Stimulated activated CD4-positive, alpha-beta T cell treated with anti-CD3 and anti-CD28 coated beads, Interleukin-1b, Interleukin-23, amount 100 ng/mL, for 48 hours (primary cell): ENCODE measurements around the gene MTERF4.

Experiments used
- DNase-seq: peaks from one replicate; pipeline ENCODE4 v3.0.0-alpha.2; 2020

Gene MTERF4

GRCh38 chr2:241102239-241102803 is at the start of gene MTERF4:
MTERF4 (minus strand) TSS chr2:241102287; CDS start chr2:241102273, 14 bp downstream.
- DNase-seq = peak; percentile 91

- no peak for DNase-seq
These were observed 48.8 kb upstream of the MTERF4 start for GRCh38 chr2:241150660-241151530.

GRCh38 chr2:241149925-241150659 is 48.0 kb upstream of the MTERF4 start, which contains the start of gene PPP1R7:
PPP1R7 (plus strand) TSS chr2:241150467; CDS start chr2:241150496, 29 bp downstream.
- DNase-seq = peak; percentile 96

GRCh38 chr2:241149675-241149924 is 47.5 kb upstream of the MTERF4 start:
- DNase-seq = no peak

GRCh38 chr2:241148891-241149674 is 47.0 kb upstream of the MTERF4 start, which contains the start of gene PASK:
PASK (minus strand) TSS chr2:241149472; CDS start chr2:241143032, 6,440 bp downstream.
- DNase-seq = peak; percentile 97

GRCh38 chr2:241148239-241148638 is 46.2 kb upstream of the MTERF4 start:
- no peak for DNase-seq

- DNase-seq = no peak
These were observed 45.2 kb upstream of the MTERF4 start for GRCh38 chr2:241147336-241147735.

- DNase-seq = no peak
These were observed 44.2 kb upstream of the MTERF4 start for GRCh38 chr2:241146286-241146685.

GRCh38 chr2:241142593-241142992 is 40.5 kb upstream of the MTERF4 start:
- DNase-seq = no peak

GRCh38 chr2:241142063-241142462 is 40.0 kb upstream of the MTERF4 start:
- DNase-seq = no peak

- DNase-seq = no peak
These were observed 39.2 kb upstream of the MTERF4 start for GRCh38 chr2:241141214-241141770.

- no peak for DNase-seq
These were observed 38.4 kb upstream of the MTERF4 start for GRCh38 chr2:241140445-241140840.

GRCh38 chr2:241139531-241140444 is 37.7 kb upstream of the MTERF4 start:
- no peak for DNase-seq

GRCh38 chr2:241138471-241138870 is 36.4 kb upstream of the MTERF4 start:
- DNase-seq = no peak

GRCh38 chr2:241137276-241138190 is 35.4 kb upstream of the MTERF4 start:
- DNase-seq = no peak

- no peak for DNase-seq
These were observed 34.7 kb upstream of the MTERF4 start for GRCh38 chr2:241136661-241137260.

- no peak for DNase-seq
These were observed 34.1 kb upstream of the MTERF4 start for GRCh38 chr2:241136191-241136590.

- DNase-seq = no peak
These were observed 33.6 kb upstream of the MTERF4 start for GRCh38 chr2:241135737-241136136.

- no peak for DNase-seq
These were observed 32.6 kb upstream of the MTERF4 start for GRCh38 chr2:241134711-241135110.

- no peak for DNase-seq
These were observed 31.3 kb upstream of the MTERF4 start for GRCh38 chr2:241133436-241133820.
